G401.6 (cell line): ENCODE measurements around the gene WWOX.
"Not testable (repeated sequence)": the region's sequence is repeated elsewhere in the genome, so short reads cannot be mapped to it uniquely, and the experiment has no call there.

Experiments used
- FAIRE-seq: peaks from 2 replicates; lab custom pipeline; 2012; peaks lifted over from hg19 to GRCh38; lab: Jason Lieb, UNC

WWOX gene

DNA sequence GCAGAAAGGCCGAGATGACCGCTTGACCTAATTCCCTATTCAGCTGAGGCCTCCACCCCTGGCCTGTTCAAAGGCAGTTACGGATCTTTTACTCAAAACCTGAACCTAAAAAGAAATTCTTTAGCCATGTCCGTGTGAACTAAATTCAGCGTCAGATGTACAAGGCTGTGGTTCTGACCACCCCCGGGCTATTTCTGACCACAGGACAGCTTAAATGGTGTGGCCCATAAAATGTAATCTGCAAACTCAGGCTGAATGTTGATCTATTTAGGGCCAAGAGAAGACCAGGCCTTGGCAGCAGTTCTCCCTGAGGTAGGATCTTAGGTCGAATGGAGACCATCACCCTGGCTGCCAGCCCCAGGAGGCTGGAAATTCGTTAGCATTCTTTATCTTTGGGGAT lies 485.5 kb downstream of the WWOX start:
- FAIRE-seq, result no peak

DNA sequence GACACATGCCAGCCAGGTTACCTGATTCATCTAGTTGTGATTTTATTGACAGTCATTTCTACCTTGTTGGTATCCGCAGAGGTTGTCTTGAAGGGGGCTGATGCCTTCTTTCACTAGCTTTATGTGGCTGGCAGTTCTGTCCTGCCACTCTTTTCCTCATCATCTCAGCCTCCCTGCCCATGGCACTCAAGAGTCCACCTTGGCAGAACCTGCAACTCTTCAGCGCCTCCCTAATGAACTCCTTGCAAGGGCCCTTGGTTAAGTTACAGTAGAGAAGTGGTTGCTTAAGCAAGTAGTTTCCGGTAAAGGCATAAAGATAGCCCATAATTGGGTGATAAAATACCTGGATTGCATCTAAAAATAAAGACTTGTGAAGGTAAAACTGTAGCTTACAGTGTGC lies 489.9 kb downstream of the WWOX start:
- no peak for FAIRE-seq

DNA sequence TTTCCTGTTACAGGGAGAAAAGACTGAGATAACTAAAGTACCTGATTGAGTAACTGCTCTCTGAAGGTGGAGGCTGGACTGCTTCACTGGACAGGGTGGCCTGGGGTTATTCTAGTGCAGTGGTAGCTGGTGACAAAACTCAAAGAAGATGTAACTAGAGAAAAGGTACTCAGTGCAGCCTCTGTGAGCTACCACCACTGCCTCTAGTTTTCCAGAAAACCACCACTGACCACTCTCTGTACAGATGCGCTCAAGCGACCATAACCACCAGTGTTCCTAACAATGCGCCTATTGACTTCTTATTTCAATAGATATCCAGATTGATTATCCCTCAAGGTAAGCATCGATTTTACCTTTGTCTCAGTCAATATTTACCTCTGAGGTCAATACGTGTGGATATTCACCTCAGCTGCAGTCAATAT lies 492.2 kb downstream of the WWOX start:
- FAIRE-seq, result no peak

GRCh38 chr16:78592111-78592510 lies 492.7 kb downstream of the WWOX start:
- no peak for FAIRE-seq

DNA sequence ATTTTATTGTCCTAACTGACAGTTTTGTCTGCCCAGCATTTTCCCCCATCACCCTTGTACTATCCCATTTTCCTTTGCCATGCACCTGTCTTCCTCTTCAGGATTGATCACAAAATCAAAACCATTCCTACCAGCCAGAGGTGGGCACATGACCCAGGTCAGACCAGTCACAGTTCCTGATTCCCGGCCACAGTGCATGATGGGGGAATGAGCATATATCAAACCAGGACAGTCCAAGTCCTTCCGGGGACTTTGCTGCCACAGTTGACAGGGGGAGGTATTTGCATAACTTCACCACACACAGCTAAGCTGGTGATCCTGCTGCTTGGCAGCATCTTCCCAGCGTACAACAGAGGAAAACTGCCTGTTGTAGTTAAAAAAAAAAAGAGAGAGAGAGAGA lies 493.9 kb downstream of the WWOX start:
- FAIRE-seq, result no peak

GRCh38 chr16:78594191-78594590 lies 494.7 kb downstream of the WWOX start:
- no peak for FAIRE-seq

DNA sequence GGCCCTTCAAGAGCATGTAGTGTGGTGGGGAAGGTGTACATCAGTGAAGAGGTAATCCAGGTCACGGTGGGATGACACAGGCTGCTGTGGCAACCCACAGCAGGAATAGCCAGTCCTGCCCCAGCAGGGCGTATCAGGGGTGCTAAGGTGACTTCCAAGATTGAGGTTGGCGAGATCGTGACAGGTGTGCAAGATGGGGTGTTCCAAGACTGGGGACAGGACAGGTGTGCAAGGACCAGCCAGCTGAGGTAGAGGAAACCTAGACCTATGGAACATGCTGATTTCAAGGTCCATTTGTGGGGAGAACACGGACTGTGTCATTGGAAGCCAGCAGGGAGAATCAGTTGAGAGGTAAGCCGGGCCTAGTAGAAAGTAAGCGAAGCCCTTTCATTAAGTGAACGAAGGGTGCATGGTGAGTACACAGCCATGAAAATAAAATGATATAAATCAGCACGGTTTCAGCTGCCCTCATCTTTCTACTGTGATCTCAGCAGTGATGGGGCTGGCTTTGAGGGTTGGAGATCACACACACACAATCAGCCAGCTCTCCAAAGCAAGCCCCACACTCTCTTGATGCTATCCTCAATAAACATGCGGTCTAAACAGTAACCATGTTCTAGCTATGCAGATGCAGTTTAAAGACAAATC lies 497.0 kb downstream of the WWOX start:
- FAIRE-seq, result no peak

- FAIRE-seq, result no peak
Observed at GRCh38 chr16:78596996-78597422, 497.6 kb downstream of the WWOX start.

DNA sequence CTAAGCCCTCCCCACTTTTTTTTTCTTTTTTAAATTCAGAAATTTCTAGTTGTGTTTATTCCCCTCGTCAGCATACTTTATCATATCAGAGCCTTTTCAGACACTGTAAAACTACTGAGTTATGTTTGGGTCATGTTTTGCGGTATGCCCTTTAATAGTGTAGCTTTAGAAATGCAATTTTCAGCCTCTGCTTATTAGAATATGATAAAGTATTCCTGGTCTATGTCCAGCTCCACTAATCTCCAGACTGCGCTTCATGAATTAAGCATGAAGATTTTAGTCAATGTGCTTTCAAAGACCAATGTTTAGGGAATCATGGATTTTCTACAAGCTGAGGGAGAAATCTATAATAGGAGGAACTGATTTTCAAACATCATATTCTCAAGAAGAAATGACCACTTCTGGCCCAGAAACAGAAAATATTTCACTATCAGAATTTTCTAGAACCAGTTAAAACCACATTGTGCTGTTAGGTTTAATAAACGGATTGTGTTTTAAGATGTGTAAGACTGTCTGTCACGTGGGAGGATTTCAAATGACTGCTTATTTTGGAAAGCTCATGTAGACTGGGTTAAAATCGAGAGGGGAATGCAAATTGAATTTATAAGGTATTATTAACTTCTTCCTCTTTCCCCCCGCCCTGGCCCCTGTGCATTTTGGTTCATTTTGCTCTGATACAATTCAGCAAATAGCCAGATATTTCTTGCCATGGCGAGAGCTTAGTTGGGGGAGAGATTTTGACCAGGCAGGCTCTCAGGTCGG lies 498.5 kb downstream of the WWOX start:
- no peak for FAIRE-seq

DNA sequence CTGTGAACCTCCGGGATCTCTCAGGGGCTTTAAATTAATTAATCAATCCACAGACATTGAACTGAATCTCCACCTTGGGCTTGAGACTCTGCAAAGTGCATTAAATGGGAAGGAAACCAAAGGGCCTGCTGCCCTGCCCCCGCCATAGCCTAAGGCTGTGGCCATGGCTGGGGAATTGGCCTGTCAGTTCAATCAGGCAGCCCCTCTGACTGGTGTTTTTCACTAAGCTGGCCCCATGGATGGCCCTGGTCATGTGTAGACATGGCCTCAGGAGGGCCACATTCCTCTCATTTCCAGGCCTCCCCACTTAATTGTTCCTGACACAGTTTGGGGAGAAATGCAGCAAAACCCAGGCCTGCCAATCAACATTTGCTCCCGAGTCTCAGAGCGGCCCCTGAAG lies 499.8 kb downstream of the WWOX start:
- FAIRE-seq, result no peak

DNA sequence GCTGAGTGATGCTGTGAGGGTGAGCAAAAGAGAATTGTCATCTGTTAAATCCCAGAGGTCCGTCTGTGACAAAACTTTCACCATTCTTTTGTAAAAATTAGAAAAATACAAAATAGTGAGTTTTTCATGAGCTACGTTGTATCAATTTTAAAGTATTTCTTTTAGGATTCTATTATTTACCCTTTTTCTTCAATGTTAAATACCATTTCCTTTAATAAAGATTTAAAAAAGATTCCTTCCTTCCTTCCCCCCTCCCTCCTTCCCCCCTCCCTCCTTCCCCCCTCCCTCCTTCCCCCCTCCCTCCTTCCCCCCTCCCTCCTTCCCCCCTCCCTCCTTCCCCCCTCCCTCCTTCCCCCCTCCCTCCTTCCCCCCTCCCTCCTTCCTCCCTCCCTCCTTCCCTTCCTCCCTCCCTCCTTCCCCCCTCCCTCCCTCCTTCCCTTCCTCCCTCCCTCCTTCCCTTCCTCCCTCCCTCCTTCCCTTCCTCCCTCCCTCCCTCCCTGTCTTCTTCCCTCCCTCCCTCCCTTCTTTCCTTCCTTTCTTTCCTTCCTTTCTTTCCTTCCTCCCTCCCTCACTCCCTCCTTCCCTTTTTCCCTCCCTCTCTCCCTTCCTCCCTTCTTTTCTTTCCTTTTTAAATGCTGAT lies 505.1 kb downstream of the WWOX start:
- not testable (repeated sequence) for FAIRE-seq

- FAIRE-seq, result no peak
Observed at GRCh38 chr16:78605548-78606101, 506.2 kb downstream of the WWOX start.

- no peak for FAIRE-seq
Observed at GRCh38 chr16:78606545-78606944, 507.1 kb downstream of the WWOX start.

DNA sequence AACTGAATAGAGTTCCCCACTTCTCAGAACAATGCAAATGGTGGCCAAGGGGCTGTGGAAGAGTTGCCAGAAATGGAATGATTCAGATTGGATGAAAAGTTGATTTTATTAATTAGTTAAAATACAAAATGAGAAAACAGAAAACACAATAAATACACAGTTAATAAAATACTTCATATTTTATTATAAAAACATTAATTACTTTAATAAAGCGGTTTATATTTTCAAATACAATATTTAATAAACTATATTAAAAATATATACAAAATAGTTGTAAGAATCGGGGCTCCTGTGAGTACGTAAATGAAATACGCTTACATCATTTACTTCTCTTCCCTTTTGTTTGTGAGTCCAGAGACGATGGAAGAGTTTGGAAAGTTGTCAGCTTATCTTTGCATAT lies 507.6 kb downstream of the WWOX start:
- peak; percentile 79 for FAIRE-seq

DNA sequence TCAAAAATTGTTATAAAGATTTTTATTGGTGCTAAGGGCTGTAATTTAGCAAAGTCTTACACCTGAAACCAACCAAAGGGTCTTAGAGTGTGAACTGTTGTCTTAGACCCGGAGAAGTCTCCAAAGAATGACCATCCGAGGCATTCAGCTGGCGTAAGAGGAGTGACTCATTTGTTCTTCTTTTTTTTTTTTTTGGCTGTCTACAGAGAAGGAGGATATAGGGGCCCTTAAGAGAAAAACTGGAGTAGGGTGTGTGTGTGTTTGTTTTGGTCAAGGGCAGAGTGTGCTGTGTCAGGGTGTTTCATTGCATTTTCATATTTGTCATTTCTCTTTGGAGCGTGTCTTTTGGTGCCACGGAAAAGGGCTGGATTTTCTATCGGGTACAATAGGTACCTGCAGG lies 508.0 kb downstream of the WWOX start:
- FAIRE-seq, result no peak

- FAIRE-seq, result no peak
Observed at GRCh38 chr16:78608305-78608776, 508.9 kb downstream of the WWOX start.

- FAIRE-seq, result no peak
Observed at GRCh38 chr16:78609402-78610274, 510.2 kb downstream of the WWOX start.

DNA sequence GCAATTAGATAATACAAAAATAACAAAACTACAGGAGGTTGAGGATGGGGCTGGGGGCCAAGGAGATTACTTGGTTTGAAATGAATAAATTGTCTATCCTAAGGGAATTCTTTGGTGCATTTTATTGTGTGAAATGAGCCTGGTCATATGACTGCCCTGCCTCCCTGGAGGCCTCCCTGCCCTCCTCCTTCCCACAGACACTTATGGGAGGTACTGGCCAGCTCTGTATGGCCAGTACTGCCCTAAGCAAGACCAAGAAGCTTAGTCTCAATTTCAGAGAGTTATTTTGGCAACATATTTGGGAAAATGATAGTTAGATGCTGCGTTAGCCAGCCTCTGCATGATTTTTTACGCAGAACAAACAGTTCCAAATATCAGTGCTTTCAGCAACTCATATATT lies 511.9 kb downstream of the WWOX start:
- no peak for FAIRE-seq

- FAIRE-seq, result no peak
Observed at GRCh38 chr16:78619811-78620210, 520.4 kb downstream of the WWOX start.

GRCh38 chr16:78620291-78620690 lies 520.8 kb downstream of the WWOX start:
- FAIRE-seq, result no peak

GRCh38 chr16:78623796-78624195 lies 524.3 kb downstream of the WWOX start:
- no peak for FAIRE-seq

- no peak for FAIRE-seq
Observed at GRCh38 chr16:78624366-78624765, 524.9 kb downstream of the WWOX start.
